Activated T-helper 9 cell treated with anti-CD3 and anti-CD28 coated beads, Interleukin-2, amount 50 U/mL, for 16 hours (primary cell): ENCODE data around the gene ANOS1.

Experiments
- DNase-seq: peaks from one replicate; pipeline ENCODE4 v3.0.0-alpha.2; 2020; ENCODE audit warnings: low read depth

The ANOS1 gene

GRCh38 chrX:8720136-8720535 lies 11.8 kb downstream of the ANOS1 start:
- no peak for DNase-seq

GRCh38 chrX:8717354-8717753 lies 14.6 kb downstream of the ANOS1 start:
- DNase-seq: no peak

GRCh38 chrX:8714164-8714563 lies 17.8 kb downstream of the ANOS1 start:
- no peak for DNase-seq

- no peak for DNase-seq
Measured at GRCh38 chrX:8711401-8711800, 20.5 kb downstream of the ANOS1 start.

- no peak for DNase-seq
Measured at GRCh38 chrX:8704184-8704583, 27.8 kb downstream of the ANOS1 start.

GRCh38 chrX:8692871-8693270 lies 39.1 kb downstream of the ANOS1 start:
- no peak for DNase-seq

- DNase-seq: no peak
Measured at GRCh38 chrX:8689473-8689872, 42.5 kb downstream of the ANOS1 start.

- no peak for DNase-seq
Measured at GRCh38 chrX:8688776-8689175, 43.2 kb downstream of the ANOS1 start.

GRCh38 chrX:8684201-8684965 lies 47.6 kb downstream of the ANOS1 start:
- no peak for DNase-seq

- no peak for DNase-seq
Measured at GRCh38 chrX:8683687-8684086, 48.2 kb downstream of the ANOS1 start.

GRCh38 chrX:8679550-8679949 lies 52.4 kb downstream of the ANOS1 start:
- DNase-seq: no peak

GRCh38 chrX:8675006-8675630 lies 56.8 kb downstream of the ANOS1 start:
- DNase-seq: no peak

- DNase-seq: no peak
Measured at GRCh38 chrX:8673201-8673600, 58.7 kb downstream of the ANOS1 start.

- DNase-seq: no peak
Measured at GRCh38 chrX:8672176-8672575, 59.8 kb downstream of the ANOS1 start.

- DNase-seq: no peak
Measured at GRCh38 chrX:8668813-8669212, 63.1 kb downstream of the ANOS1 start.

GRCh38 chrX:8663325-8663724 lies 68.6 kb downstream of the ANOS1 start:
- no peak for DNase-seq

GRCh38 chrX:8657883-8658282 lies 74.1 kb downstream of the ANOS1 start:
- DNase-seq: no peak

- no peak for DNase-seq
Measured at GRCh38 chrX:8653956-8654355, 78.0 kb downstream of the ANOS1 start.

GRCh38 chrX:8649969-8650368 lies 82.0 kb downstream of the ANOS1 start:
- DNase-seq: no peak

GRCh38 chrX:8647176-8647575 lies 84.8 kb downstream of the ANOS1 start:
- no peak for DNase-seq

- no peak for DNase-seq
Measured at GRCh38 chrX:8639949-8640475, 91.9 kb downstream of the ANOS1 start.

GRCh38 chrX:8636497-8636896 lies 95.4 kb downstream of the ANOS1 start:
- DNase-seq: no peak

- DNase-seq: no peak
Measured at GRCh38 chrX:8635812-8636211, 96.1 kb downstream of the ANOS1 start.

- DNase-seq: no peak
Measured at GRCh38 chrX:8632924-8633323, 99.0 kb downstream of the ANOS1 start.
